Measurements from ENCODE around the gene PRCD.

DNA sequence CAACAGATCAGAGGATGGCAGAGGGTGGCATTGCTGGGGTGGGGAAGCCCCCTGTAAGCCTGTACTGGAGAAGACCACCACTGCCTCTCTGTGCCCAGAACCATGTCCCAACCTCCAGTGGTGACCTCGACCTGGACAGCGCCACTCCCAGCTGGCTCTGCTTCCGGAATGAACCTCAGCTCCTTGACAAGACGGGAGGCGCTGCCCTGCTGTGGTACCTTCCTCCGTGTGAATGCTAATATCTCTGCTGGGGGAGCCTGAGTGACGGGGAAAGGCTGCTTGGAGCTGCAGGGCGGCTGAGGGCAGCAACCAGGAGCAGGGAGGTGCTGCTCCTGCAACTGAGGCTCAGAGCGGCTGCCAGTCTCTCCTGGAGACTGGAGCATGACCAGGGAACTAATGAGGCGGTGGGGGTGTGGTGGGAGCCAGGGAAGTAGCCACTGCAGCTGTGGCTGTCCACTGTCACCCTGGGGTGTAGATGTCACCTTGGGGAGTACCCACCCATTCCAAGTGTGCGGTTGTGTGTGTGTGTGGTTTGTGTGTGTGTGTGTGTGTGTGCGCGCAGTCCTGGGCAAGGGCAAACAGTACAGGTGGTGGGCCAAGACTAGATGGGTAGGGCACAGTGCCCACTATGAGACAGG is 6.2 kb downstream of the PRCD start:
- TF ChIP-seq POLR2AphosphoS5 (IDR thresholded peaks at IDR 0.05): no peak
- TF ChIP-seq, protein P1, sequence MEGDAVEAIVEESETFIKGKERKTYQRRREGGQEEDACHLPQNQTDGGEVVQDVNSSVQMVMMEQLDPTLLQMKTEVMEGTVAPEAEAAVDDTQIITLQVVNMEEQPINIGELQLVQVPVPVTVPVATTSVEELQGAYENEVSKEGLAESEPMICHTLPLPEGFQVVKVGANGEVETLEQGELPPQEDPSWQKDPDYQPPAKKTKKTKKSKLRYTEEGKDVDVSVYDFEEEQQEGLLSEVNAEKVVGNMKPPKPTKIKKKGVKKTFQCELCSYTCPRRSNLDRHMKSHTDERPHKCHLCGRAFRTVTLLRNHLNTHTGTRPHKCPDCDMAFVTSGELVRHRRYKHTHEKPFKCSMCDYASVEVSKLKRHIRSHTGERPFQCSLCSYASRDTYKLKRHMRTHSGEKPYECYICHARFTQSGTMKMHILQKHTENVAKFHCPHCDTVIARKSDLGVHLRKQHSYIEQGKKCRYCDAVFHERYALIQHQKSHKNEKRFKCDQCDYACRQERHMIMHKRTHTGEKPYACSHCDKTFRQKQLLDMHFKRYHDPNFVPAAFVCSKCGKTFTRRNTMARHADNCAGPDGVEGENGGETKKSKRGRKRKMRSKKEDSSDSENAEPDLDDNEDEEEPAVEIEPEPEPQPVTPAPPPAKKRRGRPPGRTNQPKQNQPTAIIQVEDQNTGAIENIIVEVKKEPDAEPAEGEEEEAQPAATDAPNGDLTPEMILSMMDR (IDR thresholded peaks at IDR 0.05): no peak
- TF ChIP-seq POLR2A (IDR thresholded peaks at IDR 0.05): no peak
